GM12864 (cell line): ENCODE data around the gene C1orf21.

Source experiments
- DNase-seq: peaks from one replicate; pipeline ENCODE4 v3.0.0-alpha.2; 2011; ENCODE audit warnings: low read depth
- H3K4me3 ChIP-seq: 2 replicates; pipeline ENCODE4 v1.5.1; 2011; ENCODE audit warnings: mild to moderate bottlenecking, low read depth, low read length, control low read depth
- CTCF ChIP-seq: IDR thresholded peaks from 2 replicates; pipeline ENCODE4 v1.5.1; 2011; ENCODE audit warnings: low read depth, mild to moderate bottlenecking, moderate library complexity, low read length, control low read depth, inconsistent platforms; ENCODE audit errors: missing control alignments

The C1orf21 gene

GRCh38 chr1:184390889-184391288 is 4.1 kb downstream of the C1orf21 start:
- H3K4me3 ChIP-seq, result no peak overlapping the region
- no peak for TF ChIP-seq CTCF
- no peak for DNase-seq

- no peak for TF ChIP-seq CTCF
- DNase-seq, result no peak
- H3K4me3 ChIP-seq, result no peak overlapping the region
These were observed 5.2 kb downstream of the C1orf21 start for GRCh38 chr1:184392067-184392466.

- TF ChIP-seq CTCF, result no peak
- DNase-seq, result no peak
- no peak overlapping the region for H3K4me3 ChIP-seq
These were observed 6.1 kb downstream of the C1orf21 start for GRCh38 chr1:184392779-184393522.

GRCh38 chr1:184393962-184394361 is 7.1 kb downstream of the C1orf21 start:
- TF ChIP-seq CTCF, result no peak
- DNase-seq, result no peak
- no peak overlapping the region for H3K4me3 ChIP-seq

GRCh38 chr1:184395370-184395769 is 8.5 kb downstream of the C1orf21 start:
- DNase-seq, result no peak
- no peak for TF ChIP-seq CTCF
- no peak overlapping the region for H3K4me3 ChIP-seq

GRCh38 chr1:184395937-184396480 is 9.2 kb downstream of the C1orf21 start:
- no peak for DNase-seq
- no peak overlapping the region for H3K4me3 ChIP-seq
- no peak for TF ChIP-seq CTCF
